GM19328 (cell line): ENCODE measurements around the gene FAM120C.

Experiments
- ATAC-seq: cut with Tn5 transposase; IDR thresholded peaks from one replicate; pipeline ENCODE4 v1.9.1; 2021; ENCODE audit warnings: mild to moderate bottlenecking, moderate library complexity; ENCODE audit not compliant: unreplicated experiment

FAM120C gene, protein sequence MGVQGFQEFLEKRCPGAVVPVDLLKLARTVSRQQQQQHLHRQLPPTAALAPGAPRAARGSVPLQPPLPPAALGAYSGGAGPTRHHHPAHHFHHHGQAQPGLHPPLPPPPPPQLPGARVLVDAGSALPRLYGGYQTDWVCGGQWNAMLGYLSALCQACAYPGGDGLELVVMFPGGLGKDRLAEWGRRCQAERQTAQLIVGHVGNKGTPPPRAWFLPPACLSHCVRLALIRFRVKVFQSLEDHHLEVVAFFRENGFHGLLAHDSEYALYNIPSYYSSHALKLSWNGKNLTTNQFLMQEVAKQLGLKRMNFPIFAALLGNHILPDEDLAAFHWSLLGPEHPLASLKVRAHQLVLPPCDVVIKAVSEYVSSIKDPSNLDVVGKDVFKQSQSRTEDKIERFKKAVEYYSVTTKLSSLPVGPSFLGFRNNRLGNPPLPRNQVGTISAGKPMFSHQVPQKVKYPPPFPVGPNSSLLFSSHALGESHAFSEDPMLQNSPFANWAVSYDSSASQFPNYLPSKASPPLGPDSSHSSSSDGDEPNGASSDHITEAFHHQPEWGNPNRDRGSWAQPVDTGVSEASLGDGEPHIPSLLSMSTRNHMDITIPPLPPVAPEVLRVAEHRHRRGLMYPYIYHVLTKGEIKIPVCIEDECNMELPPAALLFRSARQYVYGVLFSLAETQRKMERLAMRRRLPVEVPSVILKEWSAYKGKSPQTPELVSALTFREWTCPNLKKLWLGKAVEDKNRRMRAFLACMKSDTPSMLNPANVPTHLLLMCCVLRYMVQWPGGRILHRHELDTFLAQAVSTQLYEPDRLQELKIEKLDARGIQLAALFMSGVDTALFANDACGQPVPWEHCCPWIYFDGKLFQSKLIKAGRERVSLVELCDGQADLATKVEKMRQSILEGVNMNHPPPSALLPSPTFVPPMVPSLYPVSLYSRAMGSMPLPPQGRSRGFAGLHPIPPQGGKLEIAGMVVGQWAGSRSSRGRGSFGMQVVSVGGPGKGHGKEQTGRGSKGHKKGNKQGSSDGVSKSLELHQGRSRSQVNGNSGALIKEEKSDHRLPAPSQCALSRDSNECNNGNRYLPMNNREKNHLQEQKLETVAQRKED

DNA sequence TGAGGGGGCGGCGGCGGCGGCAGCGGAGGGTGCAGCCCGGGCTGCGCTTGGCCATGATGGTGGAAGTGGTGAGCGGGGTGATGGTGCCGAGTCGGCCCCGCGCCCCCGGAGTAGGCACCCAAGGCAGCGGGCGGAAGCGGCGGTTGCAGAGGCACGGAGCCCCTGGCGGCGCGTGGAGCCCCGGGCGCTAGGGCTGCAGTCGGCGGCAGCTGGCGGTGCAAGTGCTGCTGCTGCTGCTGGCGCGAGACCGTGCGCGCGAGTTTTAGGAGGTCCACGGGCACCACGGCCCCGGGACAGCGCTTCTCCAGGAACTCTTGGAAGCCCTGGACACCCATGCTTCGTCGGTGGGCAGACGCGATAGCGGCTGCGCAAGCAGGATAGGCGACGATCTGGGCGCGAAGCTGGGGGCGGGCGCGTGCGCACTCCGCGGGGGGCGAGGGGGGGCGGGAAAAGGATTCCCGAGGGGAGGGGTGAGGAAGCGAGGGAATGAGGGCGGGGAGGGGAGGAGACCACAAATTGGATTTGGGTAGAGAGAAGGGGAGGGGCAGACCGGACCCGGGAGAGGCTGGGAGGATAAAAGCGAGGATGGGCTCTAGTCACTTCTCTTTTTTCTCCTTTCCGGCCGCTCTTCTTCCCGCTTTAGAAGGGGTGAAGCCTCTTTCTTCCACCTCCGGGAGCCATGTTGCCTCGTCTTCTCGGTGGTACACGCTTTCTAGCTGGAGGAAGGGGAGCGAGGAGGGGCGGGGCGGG lies at the start of gene FAM120C:
FAM120C (minus strand) TSS at position 391 of the 750 bp plus-strand sequence; CDS start at position 335, 56 bp downstream.
- peak; percentile 44 for ATAC-seq

DNA sequence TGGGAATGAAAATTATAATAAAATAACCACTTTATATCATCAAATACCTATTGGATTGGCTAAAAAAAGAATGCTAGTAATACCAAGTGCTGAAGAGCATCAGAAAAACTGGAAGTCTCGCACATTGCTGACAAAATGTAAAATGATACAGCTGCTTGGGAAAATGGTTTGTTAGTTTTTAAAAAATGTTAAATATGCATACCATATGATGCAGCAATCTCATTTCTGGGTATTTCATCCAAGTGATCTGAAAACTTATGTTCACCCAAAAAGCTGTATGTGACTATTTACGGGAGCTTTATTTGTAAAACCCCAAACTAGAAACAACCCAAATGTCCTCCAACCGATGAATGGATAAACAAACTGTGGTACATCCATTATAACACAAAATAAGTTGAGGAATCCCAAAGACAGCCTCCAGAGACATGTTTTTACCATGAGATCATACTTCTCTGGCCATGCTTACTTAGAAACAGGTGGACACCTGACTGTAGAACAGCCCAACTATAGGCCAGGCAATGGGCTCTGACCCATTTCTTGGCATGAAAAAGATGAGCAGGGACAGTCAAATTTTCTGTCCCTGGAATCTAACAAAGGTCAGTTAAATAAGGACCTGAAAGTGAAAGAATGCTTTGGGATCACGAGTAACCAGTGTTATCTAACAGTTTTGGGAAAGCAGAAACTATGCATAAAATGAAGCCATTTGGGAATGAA lies 47.5 kb upstream of the FAM120C start:
- ATAC-seq: no peak

DNA sequence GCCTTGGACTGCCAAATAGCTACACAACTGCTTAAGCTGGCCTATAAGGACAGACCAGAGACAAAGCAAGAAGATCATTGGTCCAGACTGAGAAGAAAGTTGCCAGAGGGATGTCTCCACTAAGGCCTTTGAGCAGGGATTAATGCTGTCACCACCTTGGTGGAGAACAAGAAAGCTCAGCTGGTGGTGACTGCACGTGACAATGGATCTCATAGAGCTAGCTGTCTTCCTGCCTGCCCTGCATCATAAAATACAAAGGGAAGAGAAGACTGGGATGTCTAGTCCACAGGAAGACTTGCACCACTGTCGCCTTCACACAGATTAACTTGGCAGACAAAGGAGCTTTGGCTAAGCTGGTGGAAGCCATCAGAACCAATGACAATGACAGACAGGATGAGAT lies 40.5 kb upstream of the FAM120C start:
- ATAC-seq: no peak

DNA sequence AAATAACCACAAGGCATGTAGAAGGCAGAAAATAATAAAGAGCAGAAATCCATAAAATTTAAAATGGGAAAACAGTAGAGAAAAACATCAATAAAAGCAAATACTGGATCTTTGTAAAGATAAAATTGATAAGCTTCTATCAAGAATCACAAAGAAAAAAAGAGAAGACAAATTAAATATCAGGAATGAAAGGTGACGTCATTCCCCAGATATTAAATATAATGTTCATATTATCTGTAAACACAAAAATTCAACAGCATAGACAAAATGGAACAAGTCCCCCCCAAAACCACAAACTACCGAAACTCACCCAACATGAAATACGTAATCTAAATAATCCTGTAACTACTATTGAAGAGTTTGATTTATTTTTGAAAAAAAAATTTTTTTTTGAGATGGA lies 30.5 kb upstream of the FAM120C start:
- no peak for ATAC-seq

DNA sequence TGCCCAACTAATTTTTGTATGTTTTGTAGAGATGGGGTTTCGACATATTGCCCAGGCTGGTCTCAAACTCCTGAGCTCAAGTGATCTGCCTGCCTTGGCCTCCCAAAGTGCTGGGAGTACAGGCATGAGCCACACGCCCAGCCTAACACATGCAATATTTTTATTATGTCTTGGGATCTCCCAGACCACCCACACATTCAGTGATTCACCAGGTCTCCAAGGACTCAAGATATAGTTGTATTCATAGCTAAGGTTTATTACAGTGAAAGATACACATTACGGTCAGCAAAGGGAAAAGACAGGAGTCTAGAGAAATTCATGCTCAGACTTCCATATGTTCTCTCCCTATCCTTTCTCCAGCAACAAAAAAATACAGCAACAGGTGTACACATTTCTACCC lies 25.5 kb upstream of the FAM120C start:
- no peak for ATAC-seq

DNA sequence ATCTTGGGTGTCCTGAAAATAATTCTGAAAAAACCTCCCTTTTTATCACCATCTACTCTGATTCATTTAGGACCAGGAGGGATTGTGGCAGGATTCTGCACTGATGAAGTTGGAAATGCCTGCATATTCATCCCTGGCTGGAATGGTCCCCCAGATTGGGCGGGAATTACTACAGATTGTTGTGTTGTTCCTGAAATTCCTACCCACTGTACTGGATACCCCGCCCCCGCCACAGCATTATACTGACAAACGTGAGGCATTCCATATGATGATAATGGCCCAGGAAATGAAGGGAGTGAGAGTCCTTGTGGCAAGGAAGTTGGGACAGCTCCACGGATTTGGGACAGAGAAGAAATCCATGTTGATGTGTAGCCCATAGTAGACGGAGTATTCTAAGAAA lies 15.2 kb upstream of the FAM120C start:
- no peak for ATAC-seq

DNA sequence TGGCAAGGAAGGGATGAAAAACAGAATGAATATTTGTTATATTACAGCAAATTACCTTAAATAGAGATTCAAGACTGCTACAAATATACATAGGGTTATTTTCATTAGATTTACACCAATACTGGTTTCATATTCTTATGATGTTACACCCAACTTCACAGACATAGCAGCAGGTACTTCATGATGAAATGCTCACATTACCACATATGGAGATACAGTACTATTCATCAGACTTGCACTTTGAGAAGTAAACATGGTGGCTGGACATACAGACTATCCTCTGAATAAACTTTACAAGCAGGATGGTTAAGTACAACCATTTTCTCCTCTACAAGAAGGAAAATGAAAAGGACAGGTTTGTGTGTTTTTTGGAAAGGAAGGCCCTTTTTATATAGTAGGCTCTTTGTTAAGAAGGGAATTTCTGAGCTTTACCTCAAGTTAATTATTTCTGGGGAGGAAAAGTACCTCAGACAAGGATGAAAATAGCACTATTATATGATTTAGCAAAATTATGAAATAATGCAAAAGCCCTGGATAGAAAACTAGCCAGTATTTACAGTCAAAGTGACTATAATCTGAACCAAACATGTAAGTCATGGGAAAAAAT lies 12.0 kb upstream of the FAM120C start:
- no peak for ATAC-seq

DNA sequence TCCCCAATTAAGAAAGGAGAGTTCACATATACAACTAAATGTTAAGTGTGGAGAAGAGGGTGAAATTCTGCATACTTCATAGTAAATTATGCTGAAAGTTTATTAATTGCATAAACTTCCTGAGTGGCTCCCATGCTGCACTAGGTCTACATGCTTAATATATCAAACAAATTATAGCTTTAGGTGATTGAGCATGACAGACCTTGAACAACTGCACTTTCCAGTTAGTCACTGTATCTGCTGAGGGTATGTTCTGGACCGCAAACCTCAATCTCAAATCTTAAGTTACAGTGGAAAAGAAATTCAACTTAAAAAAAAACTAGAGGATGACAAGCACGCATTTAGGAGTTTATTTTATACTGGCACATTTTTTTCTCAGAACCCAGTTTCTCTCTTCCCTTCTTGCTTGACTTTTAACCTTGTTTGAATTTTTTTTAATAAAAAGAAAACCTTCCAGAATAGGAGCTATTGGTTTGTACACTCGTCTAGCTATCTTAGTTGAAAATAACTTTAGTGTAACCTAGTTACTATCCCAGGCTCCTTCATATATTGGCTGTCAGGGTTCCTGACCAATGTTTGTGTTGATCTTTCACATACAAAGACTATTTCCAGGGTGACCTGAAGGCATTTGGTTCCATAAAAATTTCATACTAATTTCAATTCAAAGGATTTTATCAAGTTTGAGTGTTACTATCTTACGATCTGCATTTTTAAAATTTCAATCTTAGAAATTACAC lies 10.2 kb upstream of the FAM120C start:
- ATAC-seq: no peak

DNA sequence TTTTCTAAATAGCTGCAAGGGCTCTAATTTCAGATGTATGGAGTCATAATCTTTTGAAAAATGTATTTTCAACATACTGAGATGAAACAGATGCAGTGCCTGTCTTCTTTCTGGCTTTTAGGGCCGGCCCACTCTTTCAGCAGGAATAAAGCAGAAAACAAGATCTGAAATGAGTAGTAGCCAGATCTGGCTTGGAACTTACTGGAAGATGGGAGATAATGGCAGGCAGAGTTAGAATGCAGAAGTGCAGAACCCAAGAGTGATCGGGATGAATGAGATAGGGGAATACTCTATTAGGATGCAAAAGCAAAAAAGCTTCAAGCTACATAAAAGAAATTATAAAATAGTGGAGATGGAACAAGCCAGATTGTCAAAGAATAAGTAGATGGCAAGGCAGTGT lies 1.4 kb upstream of the FAM120C start:
- ATAC-seq: no peak

DNA sequence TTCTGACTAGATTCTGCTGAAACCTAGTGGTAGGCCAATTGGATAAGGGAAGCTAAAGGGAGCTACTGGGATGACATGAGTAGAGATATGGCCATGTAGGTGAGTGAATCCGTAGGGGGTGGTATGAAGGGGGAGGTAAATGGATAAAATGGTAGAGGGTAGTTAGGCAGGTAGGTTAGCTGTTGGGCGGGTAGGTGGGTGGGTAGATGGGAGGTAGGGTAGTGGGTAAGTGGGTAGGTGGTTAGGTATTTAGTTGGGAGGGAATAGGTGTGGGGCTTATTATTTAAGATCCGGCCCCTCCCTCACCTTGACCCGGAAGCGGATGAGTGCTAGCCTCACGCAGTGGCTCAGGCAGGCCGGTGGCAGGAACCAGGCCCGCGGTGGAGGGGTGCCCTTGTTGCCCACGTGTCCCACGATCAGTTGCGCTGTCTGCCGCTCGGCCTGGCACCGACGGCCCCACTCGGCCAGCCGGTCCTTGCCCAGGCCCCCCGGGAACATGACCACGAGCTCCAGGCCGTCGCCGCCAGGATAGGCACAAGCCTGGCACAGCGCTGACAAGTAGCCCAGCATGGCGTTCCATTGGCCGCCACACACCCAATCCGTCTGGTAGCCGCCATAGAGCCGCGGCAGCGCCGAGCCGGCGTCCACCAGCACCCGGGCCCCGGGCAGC lies 725 bp downstream of the FAM120C start:
- peak; percentile 58 for ATAC-seq

DNA sequence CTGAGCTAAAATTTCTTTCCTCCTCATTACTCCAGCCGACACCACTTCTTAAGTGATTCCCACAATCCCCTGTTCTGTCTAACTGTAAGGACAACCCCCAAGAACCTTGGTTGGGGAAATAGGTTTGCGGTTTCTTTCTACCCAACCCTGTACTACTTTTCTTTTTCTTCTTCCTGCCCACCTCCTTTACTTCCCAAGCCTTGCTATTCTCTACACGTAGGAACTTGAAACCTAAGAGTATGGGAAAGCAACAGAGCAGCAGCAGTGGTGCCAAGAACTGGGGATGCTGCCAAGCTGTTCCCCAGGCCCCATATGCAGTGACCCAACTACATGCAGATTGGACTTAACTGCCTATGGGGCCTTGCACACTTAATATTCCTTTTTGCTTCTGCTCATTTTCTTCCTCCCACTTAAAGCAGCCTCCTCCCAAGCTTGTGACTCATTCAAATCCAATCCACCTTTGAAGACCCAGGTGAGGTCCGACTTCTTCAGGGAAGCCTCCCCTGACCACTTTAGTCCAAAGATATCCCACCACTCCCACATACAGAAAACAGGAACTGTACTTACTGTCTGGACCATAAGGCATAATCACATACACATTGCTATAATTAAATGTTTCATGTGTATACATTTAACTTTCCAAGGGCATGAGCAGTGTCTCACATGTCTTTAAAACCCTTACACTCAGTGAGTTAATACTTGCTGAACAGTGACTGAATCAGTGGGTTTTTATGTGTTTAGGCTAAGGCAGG lies 1.7 kb downstream of the FAM120C start:
- ATAC-seq: no peak

DNA sequence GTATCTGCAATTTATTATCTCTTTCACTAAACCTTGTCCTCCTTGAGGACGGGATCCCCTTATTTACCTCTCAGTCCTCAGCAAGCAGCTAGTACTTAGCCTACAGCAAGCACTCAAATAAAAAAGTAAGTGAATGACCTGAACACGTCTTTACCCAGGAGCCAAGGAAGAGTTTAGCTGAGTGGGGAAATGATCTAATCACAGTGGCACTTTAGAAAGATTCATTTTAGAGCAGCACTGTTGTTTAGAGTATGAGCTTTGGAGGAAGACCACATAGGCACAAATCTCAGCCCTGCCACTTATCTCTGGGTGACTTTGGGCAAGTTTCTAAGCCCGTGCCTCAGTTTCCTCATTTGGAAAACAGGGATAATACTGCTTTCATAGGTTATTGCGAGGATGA lies 2.7 kb downstream of the FAM120C start:
- no peak for ATAC-seq

DNA sequence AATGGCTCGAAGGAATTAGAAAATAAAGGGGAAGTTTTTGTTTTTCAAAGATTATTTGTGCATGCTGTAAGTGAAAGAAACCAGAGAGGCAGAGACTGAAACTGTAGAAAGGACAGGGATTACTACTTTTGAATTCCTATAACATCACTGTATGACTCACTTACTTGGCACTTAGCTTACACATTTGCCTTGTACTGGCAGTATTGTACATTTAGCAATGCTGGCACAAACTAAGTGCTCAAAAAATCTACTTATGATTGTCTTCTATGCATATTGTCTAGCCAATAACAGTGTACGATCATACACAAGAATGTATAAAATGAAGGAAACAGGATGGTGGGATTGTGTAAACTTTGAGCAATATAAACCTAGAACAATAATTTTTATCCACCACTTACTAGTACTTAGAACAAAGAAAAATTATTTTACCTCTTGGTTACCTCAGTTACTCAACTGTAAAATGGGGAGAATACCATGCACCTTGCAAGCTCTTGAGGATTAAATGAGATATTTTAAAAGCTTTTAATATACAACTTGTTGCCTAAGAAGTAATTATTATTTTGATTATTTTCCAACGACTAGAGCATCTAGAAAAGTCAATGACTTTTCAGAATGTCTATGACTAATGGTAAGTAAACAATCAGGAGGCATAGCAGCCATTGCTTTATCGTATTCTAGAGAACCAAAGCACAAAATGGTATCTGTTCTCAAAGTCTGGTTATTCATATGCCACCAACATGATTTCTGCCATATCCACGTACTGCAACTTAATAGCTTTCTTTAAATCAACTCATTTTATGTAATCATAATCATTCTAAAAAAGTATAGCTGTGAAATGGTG lies 4.7 kb downstream of the FAM120C start:
- no peak for ATAC-seq

DNA sequence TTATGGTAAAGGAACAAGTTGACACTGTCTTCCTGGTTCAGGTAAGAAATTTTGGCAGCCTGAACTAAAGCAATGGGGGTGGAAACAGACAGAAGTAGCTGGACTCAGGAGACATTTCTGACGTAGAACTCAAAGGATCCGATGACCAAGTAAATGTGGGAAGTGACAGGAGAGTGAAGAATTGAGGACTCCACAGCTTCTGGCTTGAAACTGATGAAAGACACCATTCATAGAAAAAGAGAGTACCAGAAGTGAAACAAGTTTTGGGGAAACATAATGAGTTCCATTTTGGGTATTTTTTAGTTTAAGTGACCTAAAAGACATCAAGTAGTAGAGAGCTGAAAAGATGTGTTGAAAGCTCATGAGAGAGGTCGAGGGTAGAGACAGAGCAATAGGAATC lies 5.7 kb downstream of the FAM120C start:
- no peak for ATAC-seq

DNA sequence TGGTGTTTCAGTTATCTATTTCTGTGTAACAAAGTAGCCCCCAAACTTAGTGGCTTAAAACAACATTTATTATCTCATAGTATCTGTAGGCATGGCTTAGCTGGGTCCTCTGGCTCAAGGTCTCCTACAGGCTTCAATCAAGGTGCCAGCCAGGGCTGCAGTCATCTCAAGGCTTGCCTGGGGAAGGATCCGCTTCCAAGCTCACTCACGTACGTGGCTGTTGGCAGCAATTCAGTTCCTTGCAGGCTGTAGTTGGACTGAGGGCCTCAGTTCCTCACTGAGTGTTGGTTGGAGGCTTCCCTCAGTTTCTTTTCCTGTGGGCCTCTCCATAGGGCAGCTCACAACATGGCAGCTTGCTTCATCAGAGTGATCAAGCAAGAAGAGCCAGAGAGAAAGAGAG lies 9.3 kb downstream of the FAM120C start:
- ATAC-seq: no peak

DNA sequence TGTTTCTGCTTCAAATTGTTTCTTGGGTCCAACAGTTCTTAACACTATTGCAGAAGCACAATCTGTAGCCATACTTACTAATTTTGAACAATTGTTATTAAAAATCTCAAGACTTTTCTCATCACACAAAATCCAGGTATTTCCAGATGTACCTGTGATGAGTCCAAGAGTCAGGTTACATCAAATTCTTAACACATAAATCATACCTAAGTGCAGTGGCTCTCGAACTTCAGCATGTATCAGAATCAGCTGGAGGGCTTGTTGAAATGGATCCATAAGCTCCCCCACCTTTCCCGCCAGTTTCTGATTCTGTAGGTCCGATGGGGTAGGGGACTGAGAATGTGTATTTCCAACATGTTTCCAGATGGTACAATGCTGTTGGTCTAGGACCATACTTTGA lies 10.6 kb downstream of the FAM120C start:
- no peak for ATAC-seq
